C4-2B (cell line): ENCODE measurements around the gene CD68.

ENCODE experiments used
- CTCF ChIP-seq: fragments of 450-650 bp; conservative IDR thresholded peaks from 2 replicates; pipeline ENCODE4 v1.5.1; 2017; ENCODE audit warnings: mild to moderate bottlenecking
- ZFX ChIP-seq: fragments of 450-650 bp; IDR thresholded peaks from 2 replicates; pipeline ENCODE4 v1.6.1; 2017

GRCh38 chr17:7589891-7590691 lies 10.7 kb downstream of the CD68 start, which contains the start of gene SOX15:
- TF ChIP-seq CTCF (no peak), ZFX (no peak)
